K562 (cell line): Measurements from ENCODE around the gene ZRANB3. TPM values are rescaled to one million over a fixed set of nuclear protein-coding genes. Genes with fewer than 3 reads are reported as not detected.

Source experiments
- ATAC-seq: fragments of 200-7000 bp; cut with Tn5 transposase; 3 replicates; pipeline ENCODE4 v1.9.1; 2020; ENCODE audit warnings: moderate library complexity
- BruUV-seq: library from RNA; stranded (reverse); fragments of 400-500 nt; replicated peaks from 2 replicates; lab custom pipeline; 2021; lab: Mats Ljungman, UMichigan
- CTCF ChIA-PET: fragments of 300-600 bp; formaldehyde crosslinking; extraction: SDS; loops from one replicate; lab custom pipeline; 2021; ENCODE audit warnings: low intra/inter-chr PET ratio; lab: Yijun Ruan, JAX
- POLR2A ChIA-PET: fragments of 300-600, 350-650 bp; sonication (Branson Sonifier 250); formaldehyde crosslinking; extraction: SDS; loops from one replicate; lab custom pipeline; 2021; ENCODE audit warnings: antibody characterized with exemption, inconsistent platforms; lab: Yijun Ruan, JAX
- DNase-seq, 4 experiments: peaks; one replicate each; pipeline versions ENCODE4 v3.0.0 to v3.0.0-alpha.2; 2011 to 2018; ENCODE audit warnings: low spot score in 3 of 4, mixed read lengths in 3 of 4; ENCODE audit errors: extremely low read depth in 1 of 4
- FAIRE-seq: peaks from 2 replicates; lab custom pipeline; 2011; peaks lifted over from hg19 to GRCh38; lab: Jason Lieb, UNC
- H2AFZ ChIP-seq: 2 replicates; pipeline ENCODE4 v1.6.0; 2011; ENCODE audit warnings: low read depth, low read length, control low read depth, inconsistent platforms
- H3K27ac ChIP-seq: fragments of 200-600 bp; 3 replicates; pipeline ENCODE4 v1.8.0; 2011; ENCODE audit warnings: low read depth, mild to moderate bottlenecking, control low read depth, inconsistent platforms, low read length, moderate library complexity, mixed read lengths; ENCODE audit errors: extremely low read depth
- H3K27me3 ChIP-seq, 2 experiments: fragments of 300-600 bp in 1 of 2; 2 replicates in 1 of 2; 3 replicates in 1 of 2; pipeline versions ENCODE4 v1.6.0 to v1.8.0; 2011; ENCODE audit warnings: inconsistent platforms in 2 of 2, low read length in 2 of 2, mild to moderate bottlenecking in 1 of 2, mixed read lengths in 1 of 2, moderate library complexity in 1 of 2; ENCODE audit not compliant: control insufficient read depth in 2 of 2, insufficient read depth in 2 of 2
- H3K36me3 ChIP-seq: fragments of 300-600 bp; 3 replicates; pipeline ENCODE4 v1.8.0; 2011; ENCODE audit warnings: mild to moderate bottlenecking, low read length, inconsistent platforms; ENCODE audit not compliant: control insufficient read depth, insufficient read depth
- H3K4me1 ChIP-seq, 2 experiments: fragments of 200-600 bp in 1 of 2; replicated peaks in 1 of 2; 2 replicates in 1 of 2; 3 replicates in 1 of 2; pipeline versions ENCODE4 v1.5.1 to v1.8.0; 2011; ENCODE audit warnings: inconsistent platforms in 2 of 2, low read length in 2 of 2, mild to moderate bottlenecking in 1 of 2, mixed read lengths in 1 of 2, moderate library complexity in 1 of 2; ENCODE audit not compliant: control insufficient read depth in 2 of 2, insufficient read depth in 2 of 2
- H3K4me2 ChIP-seq: 2 replicates; pipeline ENCODE4 v1.6.1; 2011; ENCODE audit warnings: low read length, control low read depth, inconsistent platforms, mixed read lengths; ENCODE audit not compliant: insufficient read depth
- H3K4me3 ChIP-seq: fragments of 200-600 bp; sonication (generic), shearing (Covaris generic); 2 replicates; pipeline ENCODE4 v1.5.1; 2016; ENCODE audit warnings: control low read depth, inconsistent platforms
- H3K79me2 ChIP-seq: fragments of 200-600 bp; 3 replicates; pipeline ENCODE4 v1.8.0; 2011; ENCODE audit warnings: low read length, inconsistent platforms; ENCODE audit not compliant: control insufficient read depth, insufficient read depth
- H3K9ac ChIP-seq, 2 experiments: 2 replicates each; pipeline versions ENCODE4 v1.6.0 to v1.6.1; 2011; ENCODE audit warnings: low read depth in 2 of 2, low read length in 2 of 2, control low read depth in 1 of 2, inconsistent platforms in 1 of 2, mild to moderate bottlenecking in 1 of 2, mixed read lengths in 1 of 2; ENCODE audit not compliant: insufficient read depth in 1 of 2
- H3K9me1 ChIP-seq: one replicate; pipeline ENCODE4 v1.6.0; 2011; ENCODE audit warnings: inconsistent platforms, mild to moderate bottlenecking, low read length, moderate library complexity; ENCODE audit not compliant: control insufficient read depth, insufficient read depth
- H3K9me3 ChIP-seq: replicated peaks from 2 replicates; pipeline ENCODE4 v1.5.1; 2011; ENCODE audit warnings: low read depth, low read length, inconsistent platforms; ENCODE audit not compliant: control insufficient read depth, insufficient read depth
- H4K20me1 ChIP-seq: replicated peaks from 2 replicates; pipeline ENCODE4 v1.6.1; 2011; ENCODE audit warnings: low read length, inconsistent platforms, mixed read lengths; ENCODE audit not compliant: control insufficient read depth, insufficient read depth
- ATF1 ChIP-seq, 2 experiments: fragments of 450-650 bp in 1 of 2; IDR thresholded peaks; 2 replicates each; pipeline ENCODE4 v1.6.1; 2016; ENCODE audit warnings: missing compliant biosample characterization in 1 of 2, missing genetic modification characterization in 1 of 2
- BCL6 ChIP-seq: fragments of 250-450 bp; sonication (Bioruptor Pico); IDR thresholded peaks from 2 replicates; pipeline ENCODE4 v1.4.0; 2020
- CEBPB ChIP-seq: fragments of 450-650 bp; IDR thresholded peaks from 2 replicates; pipeline ENCODE4 v1.6.1; 2016; ENCODE audit warnings: missing genetic modification characterization, missing compliant biosample characterization
- CEBPG ChIP-seq, 3 experiments: fragments of 200-800 bp in 1 of 3; sonication (Bioruptor generic) in 1 of 3; sonication (generic) in 1 of 3; formaldehyde crosslinking in 1 of 3; IDR thresholded peaks in 2 of 3; conservative IDR thresholded peaks in 1 of 3; 2 replicates each; pipeline versions ENCODE4 v1.6.1 to v1.8.0; 2016 to 2022; ENCODE audit warnings: missing compliant biosample characterization in 2 of 3, missing genetic modification characterization in 2 of 3, mild to moderate bottlenecking in 1 of 3, missing genetic modification reagents in 1 of 3
- KLF16 ChIP-seq: IDR thresholded peaks from 2 replicates; pipeline ENCODE4 v1.6.1; 2016; ENCODE audit warnings: antibody characterized with exemption
- MCM7 ChIP-seq, 2 experiments: fragments of 450-650 bp; IDR thresholded peaks; 2 replicates each; pipeline ENCODE4 v1.6.1; 2016 to 2018
- ZNF23 ChIP-seq: fragments of 250-450 bp; sonication (Bioruptor Pico); IDR thresholded peaks from 2 replicates; pipeline ENCODE4 v1.4.0; 2020; ENCODE audit warnings: mild to moderate bottlenecking
- WGBS: fragments of 100-300 bp; shearing (Covaris generic); methylation state at CpG from one replicate; pipeline ENCODE4 v1.1.6; 2016; ENCODE audit warnings: low coverage, mixed read lengths; ENCODE audit not compliant: insufficient coverage; ENCODE audit errors: missing lambda C conversion rate; 5-methylcytosine and 5-hydroxymethylcytosine counted together
- in situ Hi-C: fragments of 300-500 bp; cut with MboI; formaldehyde crosslinking; loops from 4 replicates; pipeline ENCODE4 v1.15.0; 2018; ENCODE audit warnings: inconsistent platforms, mixed read lengths
- intact Hi-C: fragments of 100-400 bp; cut with micrococcal nuclease; formaldehyde crosslinking; loops from 2 replicates; pipeline ENCODE4 v1.14.2; 2022
- polyA plus RNA-seq, 8 experiments: library from polyadenylated mRNA; depleted of rRNA in 4 of 8; stranded (reverse) in 5 of 8; unstranded in 3 of 8; fragments of >200 nt; fragmentation: Nextera tagmentation in 2 of 8; fragmentation: Illumina TruSeq in 1 of 8; extraction: Ambion mirVana in 2 of 8; extraction: Trizol in 1 of 8; gene quantifications; 2 replicates each; pipeline versions ENCODE4 v1.2.1 to v1.2.3, GENCODE V29; 2011 to 2014; ENCODE audit warnings: inconsistent platforms in 1 of 8, missing spikeins in 1 of 8
- total RNA-seq, 7 experiments: library from RNA; depleted of rRNA in 6 of 7; stranded (reverse); fragments of >200 nt in 6 of 7; fragmentation: Illumina TruSeq in 2 of 7; extraction: Trizol in 2 of 7; gene quantifications; 2 replicates each; pipeline versions ENCODE4 v1.2.1 to v1.2.3, GENCODE V29; 2011 to 2021; ENCODE audit warnings: low replicate concordance in 1 of 7

Gene ZRANB3
- total and polyA plus RNA-seq, 9 of the 15 experiments (the other 6 are each of a cell fraction or from before 2014, with no cell fraction given), result 8.6 to 21.3 (median 14.7) TPM

DNA sequence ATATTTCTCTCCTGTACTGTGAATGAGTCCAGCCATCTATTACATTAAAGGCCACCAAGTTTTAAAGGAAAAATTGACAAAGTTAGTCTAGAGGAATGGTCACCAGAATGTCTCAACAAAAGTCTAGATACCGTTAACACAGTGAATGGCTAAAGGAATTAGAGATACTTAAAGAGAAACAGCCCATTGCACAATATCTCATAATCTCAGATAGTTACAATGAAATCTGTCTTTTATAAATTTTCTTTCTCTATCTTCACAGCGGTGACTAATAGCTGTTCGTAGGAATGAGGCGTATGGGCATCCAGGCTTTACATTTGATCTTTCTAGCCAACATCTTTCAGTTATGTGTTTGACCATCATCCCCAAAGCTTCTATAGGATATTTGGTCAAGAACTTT, 30.9 kb upstream of the ZRANB3 start:
- no TSS peak for BruUV-seq
- Histone ChIP-seq H3K79me2 (peaks cover 58% of the 10 kb centered on the region), H3K9me1 (no peaks in the 10 kb centered on the region), H3K27me3 (no peaks in the 10 kb centered on the region), H3K4me1 (no peaks in the 10 kb centered on the region), H2AFZ (no peak overlapping the region), H3K9me3 (no peaks in the 10 kb centered on the region), H3K9ac (no peak overlapping the region), H3K4me3 (no peak overlapping the region), H3K4me2 (no peak overlapping the region), H3K27ac (no peak overlapping the region), H3K36me3 (0 out of 3 replicates have a peak, but pooled peaks cover 10% of the 10 kb centered on the region), H4K20me1 (no peaks in the 10 kb centered on the region)
- CTCF ChIA-PET, result no interaction called here
- FAIRE-seq (no peak), ATAC-seq (no peak), DNase-seq (no peak)
- in situ Hi-C loops, result no loop called here
- POLR2A ChIA-PET, result interaction anchor here (1.6 kb wide), 1 partner anchor 11 kb away, joined by 4 read pairs; no protein-coding TSS in a partner anchor
- TF ChIP-seq MCM7 (IDR thresholded peaks at IDR 0.05) (no peak), BCL6 (no peak), KLF16 (no peak), CEBPG (CRISPR knock-in tag; IDR thresholded peaks at IDR 0.05) (no peak), CEBPG (tag; conservative IDR thresholded peaks at IDR 0.05 in 1 of 2, IDR thresholded peaks at IDR 0.05 in 1 of 2) (peak; percentile 24 to 65; a peak in 1 of 4 replicates), CEBPB (peak; percentile 55), ATF1 (CRISPR knock-in tag; IDR thresholded peaks at IDR 0.05) (no peak), ATF1 (tag; IDR thresholded peaks at IDR 0.05) (no peak), ZNF23 (CRISPR knock-in tag) (no peak)
- WGBS, result 92% methylated on average over 4 of the region's 4 CpGs
- intact Hi-C loops, result no loop called here
